ENCODE results near the gene RBFOX2. TPM values are rescaled to one million over a fixed set of nuclear protein-coding genes. Genes with fewer than 3 reads are reported as not detected.

The RBFOX2 gene
- total and polyA plus RNA-seq, 2 of the 13 experiments (the other 11 are each of a cell fraction or from before 2014, with no cell fraction given) = 37.3 to 40.4 TPM

DNA sequence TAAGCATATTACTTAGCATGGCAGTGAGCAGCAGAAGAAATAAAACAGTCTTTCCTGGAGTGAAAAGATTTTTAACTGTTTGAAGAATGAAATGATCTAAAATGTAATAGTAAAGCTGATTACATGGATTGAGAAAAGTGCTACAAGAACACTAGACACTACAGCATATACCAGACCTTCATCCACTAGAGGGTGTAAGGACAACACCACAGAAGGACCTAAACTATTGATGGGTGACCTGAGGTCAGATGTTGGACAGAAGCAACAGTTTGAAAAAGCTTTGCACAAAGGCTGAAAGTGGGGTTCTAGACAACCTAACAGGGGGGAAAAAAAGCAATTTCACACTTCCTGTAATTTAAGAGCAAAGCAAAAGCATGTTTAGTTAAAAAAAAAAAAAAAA, 97.7 kb downstream of the RBFOX2 start (continued):
- TF ChIP-seq, protein P1, sequence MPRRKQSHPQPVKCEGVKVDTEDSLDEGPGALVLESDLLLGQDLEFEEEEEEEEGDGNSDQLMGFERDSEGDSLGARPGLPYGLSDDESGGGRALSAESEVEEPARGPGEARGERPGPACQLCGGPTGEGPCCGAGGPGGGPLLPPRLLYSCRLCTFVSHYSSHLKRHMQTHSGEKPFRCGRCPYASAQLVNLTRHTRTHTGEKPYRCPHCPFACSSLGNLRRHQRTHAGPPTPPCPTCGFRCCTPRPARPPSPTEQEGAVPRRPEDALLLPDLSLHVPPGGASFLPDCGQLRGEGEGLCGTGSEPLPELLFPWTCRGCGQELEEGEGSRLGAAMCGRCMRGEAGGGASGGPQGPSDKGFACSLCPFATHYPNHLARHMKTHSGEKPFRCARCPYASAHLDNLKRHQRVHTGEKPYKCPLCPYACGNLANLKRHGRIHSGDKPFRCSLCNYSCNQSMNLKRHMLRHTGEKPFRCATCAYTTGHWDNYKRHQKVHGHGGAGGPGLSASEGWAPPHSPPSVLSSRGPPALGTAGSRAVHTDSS (CRISPR knock-in tag; conservative IDR thresholded peaks at IDR 0.05) = no peak
- TF ChIP-seq, protein P2, sequence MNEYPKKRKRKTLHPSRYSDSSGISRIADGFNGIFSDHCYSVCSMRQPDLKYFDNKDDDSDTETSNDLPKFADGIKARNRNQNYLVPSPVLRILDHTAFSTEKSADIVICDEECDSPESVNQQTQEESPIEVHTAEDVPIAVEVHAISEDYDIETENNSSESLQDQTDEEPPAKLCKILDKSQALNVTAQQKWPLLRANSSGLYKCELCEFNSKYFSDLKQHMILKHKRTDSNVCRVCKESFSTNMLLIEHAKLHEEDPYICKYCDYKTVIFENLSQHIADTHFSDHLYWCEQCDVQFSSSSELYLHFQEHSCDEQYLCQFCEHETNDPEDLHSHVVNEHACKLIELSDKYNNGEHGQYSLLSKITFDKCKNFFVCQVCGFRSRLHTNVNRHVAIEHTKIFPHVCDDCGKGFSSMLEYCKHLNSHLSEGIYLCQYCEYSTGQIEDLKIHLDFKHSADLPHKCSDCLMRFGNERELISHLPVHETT (CRISPR knock-in tag; conservative IDR thresholded peaks at IDR 0.05) = no peak
- TF ChIP-seq AGO1 (IDR thresholded peaks at IDR 0.05; ENCODE audit: low read depth, low read length, poor library complexity, severe bottlenecking) (no peak), RXRB (CRISPR knock-in tag; IDR thresholded peaks at IDR 0.05; ENCODE audit: borderline replicate concordance) (peak; percentile 96), PATZ1 (CRISPR knock-in tag; IDR thresholded peaks at IDR 0.05) (no peak), THAP11 (CRISPR knock-in tag; IDR thresholded peaks at IDR 0.05) (0 out of 2 replicates have a peak, but pooled peaks have one; percentile 13), MTA1 (CRISPR knock-in tag; IDR thresholded peaks at IDR 0.05; ENCODE audit: borderline replicate concordance) (no peak), TBX2 (CRISPR knock-in tag; IDR thresholded peaks at IDR 0.05; ENCODE audit: borderline replicate concordance) (no peak), ZNF589 (CRISPR knock-in tag; conservative IDR thresholded peaks at IDR 0.05) (no peak), MXD4 (CRISPR knock-in tag; IDR thresholded peaks at IDR 0.05) (no peak), HNRNPH1 (optimal IDR thresholded peaks at IDR 0.05; ENCODE audit: low read depth, low read length) (no peak), ZNF10 (CRISPR knock-in tag; IDR thresholded peaks at IDR 0.05; ENCODE audit: borderline replicate concordance, low read depth) (no peak), MEIS2 (CRISPR knock-in tag; IDR thresholded peaks at IDR 0.05) (no peak), ZNF678 (CRISPR knock-in tag; IDR thresholded peaks at IDR 0.05) (no peak), RXRA (CRISPR knock-in tag; IDR thresholded peaks at IDR 0.05) (peak; percentile 34; the same call in 1 of the 2 replicates), ATF6 (CRISPR knock-in tag; conservative IDR thresholded peaks at IDR 0.05) (no peak), HOMEZ (CRISPR knock-in tag; IDR thresholded peaks at IDR 0.05; ENCODE audit: low read depth) (0 out of 2 replicates have a peak, but pooled peaks have one; percentile 11), ZBTB7B (CRISPR knock-in tag; IDR thresholded peaks at IDR 0.05) (no peak)
